ENCODE measurements around the gene P2RY2. TPM values are rescaled to one million over a fixed set of nuclear protein-coding genes. Genes with fewer than 3 reads are reported as not detected.

Gene P2RY2
- total and polyA plus RNA-seq, 2 experiments from 2014 or later = 0.63 to 1.6 TPM

GRCh38 chr11:73227571-73228211 is 9.6 kb downstream of the P2RY2 start:
- peak overlapping the region; percentile 78 for H2AFZ ChIP-seq
- no peaks in the 10 kb centered on the region for H4K20me1 ChIP-seq (replicated peaks; ENCODE audit: insufficient read depth)
- H3K4me3 ChIP-seq = peak overlapping the region; percentile 24; the same call in 1 of the 2 replicates
- H3K4me1 ChIP-seq (ENCODE audit: insufficient read depth) = peaks cover 12% of the 10 kb centered on the region
- 0 out of 2 replicates have a peak, but pooled peaks cover under 1% of the 10 kb centered on the region for H3K9me2 ChIP-seq (ENCODE audit: insufficient read depth)
- Mint-ChIP-seq H3K36me3 (ENCODE audit: low read depth) (no peaks in the 10 kb centered on the region; the same call in 2 of the 3 replicates), H3K27ac (no peak overlapping the region), H3K9me3 (no peaks in the 10 kb centered on the region), H3K4me1 (peaks cover 25% of the 10 kb centered on the region), H3K27me3 (ENCODE audit: insufficient read depth, low read depth, poor library complexity) (peaks cover 9% of the 10 kb centered on the region), H3K4me3 (no peak overlapping the region; the same call in 2 of the 3 replicates)
- peak overlapping the region; percentile 68 for H3K4me2 ChIP-seq
- no peaks in the 10 kb centered on the region for H3K27me3 ChIP-seq (ENCODE audit: insufficient read depth)
- H3K36me3 ChIP-seq (ENCODE audit: insufficient read depth) = no peaks in the 10 kb centered on the region
- no peaks in the 10 kb centered on the region for H3K79me2 ChIP-seq (replicated peaks; ENCODE audit: insufficient read depth)
- ATAC-seq (peak; percentile 95), DNase-seq (ENCODE audit: low spot score) (peak; percentile 93)
- no peaks in the 10 kb centered on the region for H3F3A ChIP-seq (replicated peaks; ENCODE audit: low read depth)
- no peak overlapping the region for H3K27ac ChIP-seq (ENCODE audit: low read depth)
- TF ChIP-seq CTCF (conservative IDR thresholded peaks at IDR 0.05; ENCODE audit: low read depth in 2 of 2) (peak; percentile 38 to 44; a peak in 3 of 4 replicates), REST (IDR thresholded peaks at IDR 0.05; ENCODE audit: unreplicated experiment) (no peak), CREB1 (CRISPR knock-in tag; IDR thresholded peaks at IDR 0.05; ENCODE audit: low read depth) (no peak), ZNF114 (CRISPR knock-in tag; IDR thresholded peaks at IDR 0.05) (no peak), POLR2AphosphoS5 (IDR thresholded peaks at IDR 0.05; ENCODE audit: low read depth) (no peak)

DNA sequence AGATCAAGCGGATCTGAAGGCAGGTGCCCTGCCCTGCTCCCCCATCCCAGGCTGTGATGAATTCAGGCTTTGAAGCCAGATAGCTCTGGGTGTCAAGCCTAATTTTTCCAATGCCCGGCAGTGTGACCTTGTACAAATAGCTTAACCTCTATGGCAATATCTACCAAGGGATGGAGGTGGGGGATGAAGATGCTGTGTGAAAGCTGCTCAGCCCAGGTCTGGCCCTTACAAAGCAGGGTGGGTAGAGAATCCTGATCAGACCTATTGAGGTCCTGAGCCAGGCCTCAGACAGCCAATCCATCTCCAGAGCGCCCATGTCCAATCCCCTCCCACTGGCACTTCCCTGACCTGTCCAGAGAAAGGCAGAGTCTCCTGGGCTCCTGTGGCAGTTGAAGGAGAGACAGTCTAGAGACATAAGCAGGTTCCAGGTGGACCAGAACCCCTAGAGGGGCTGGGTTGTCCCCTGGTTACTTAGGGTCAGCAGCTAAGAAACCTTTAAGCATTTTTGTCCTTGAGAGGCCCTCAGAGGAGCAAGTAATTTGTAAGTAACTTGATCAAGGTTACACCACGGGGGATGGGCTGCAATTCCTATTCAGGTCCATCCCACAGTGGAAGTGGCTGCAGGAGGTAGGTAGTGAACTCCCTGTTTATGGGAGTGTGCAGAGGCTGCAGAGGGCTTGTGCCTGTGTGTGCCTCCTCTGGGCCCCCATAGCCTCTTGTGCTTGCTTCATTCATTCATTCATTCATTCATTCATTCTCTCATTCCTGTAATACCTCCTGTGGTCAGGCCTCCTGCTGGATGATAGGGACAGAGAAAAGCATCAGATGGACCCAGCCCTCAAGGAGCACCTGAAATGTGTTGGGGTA is 10.4 kb downstream of the P2RY2 start:
- H3K9me3 Mint-ChIP-seq = no peaks in the 10 kb centered on the region
- H3K27me3 Mint-ChIP-seq (ENCODE audit: insufficient read depth, low read depth, poor library complexity) = peaks cover 8% of the 10 kb centered on the region
- H3K79me2 ChIP-seq (replicated peaks; ENCODE audit: insufficient read depth) = no peaks in the 10 kb centered on the region
- H2AFZ ChIP-seq = no peak overlapping the region
- no peak overlapping the region for H3K27ac Mint-ChIP-seq
- peaks cover 12% of the 10 kb centered on the region for H3K4me1 ChIP-seq (ENCODE audit: insufficient read depth)
- H3K4me3 Mint-ChIP-seq = peak overlapping the region; percentile 42; the same call in 2 of the 3 replicates
- peaks cover 25% of the 10 kb centered on the region for H3K4me1 Mint-ChIP-seq
- H3K4me2 ChIP-seq = peak overlapping the region; percentile 68
- peak overlapping the region; percentile 24; the same call in 1 of the 2 replicates for H3K4me3 ChIP-seq
- ATAC-seq (peak; percentile 14), DNase-seq (ENCODE audit: low spot score) (no peak)
- no peaks in the 10 kb centered on the region; the same call in 2 of the 3 replicates for H3K36me3 Mint-ChIP-seq (ENCODE audit: low read depth)
- no peaks in the 10 kb centered on the region for H3K36me3 ChIP-seq (ENCODE audit: insufficient read depth)
- no peaks in the 10 kb centered on the region for H3K9me2 ChIP-seq (ENCODE audit: insufficient read depth)
- H3K27me3 ChIP-seq (ENCODE audit: insufficient read depth) = no peaks in the 10 kb centered on the region
- no peaks in the 10 kb centered on the region for H3F3A ChIP-seq (replicated peaks; ENCODE audit: low read depth)
- no peak overlapping the region for H3K27ac ChIP-seq (ENCODE audit: low read depth)
- H4K20me1 ChIP-seq (replicated peaks; ENCODE audit: insufficient read depth) = no peaks in the 10 kb centered on the region
- TF ChIP-seq POLR2AphosphoS5 (IDR thresholded peaks at IDR 0.05; ENCODE audit: low read depth) = no peak
- TF ChIP-seq, protein P1, sequence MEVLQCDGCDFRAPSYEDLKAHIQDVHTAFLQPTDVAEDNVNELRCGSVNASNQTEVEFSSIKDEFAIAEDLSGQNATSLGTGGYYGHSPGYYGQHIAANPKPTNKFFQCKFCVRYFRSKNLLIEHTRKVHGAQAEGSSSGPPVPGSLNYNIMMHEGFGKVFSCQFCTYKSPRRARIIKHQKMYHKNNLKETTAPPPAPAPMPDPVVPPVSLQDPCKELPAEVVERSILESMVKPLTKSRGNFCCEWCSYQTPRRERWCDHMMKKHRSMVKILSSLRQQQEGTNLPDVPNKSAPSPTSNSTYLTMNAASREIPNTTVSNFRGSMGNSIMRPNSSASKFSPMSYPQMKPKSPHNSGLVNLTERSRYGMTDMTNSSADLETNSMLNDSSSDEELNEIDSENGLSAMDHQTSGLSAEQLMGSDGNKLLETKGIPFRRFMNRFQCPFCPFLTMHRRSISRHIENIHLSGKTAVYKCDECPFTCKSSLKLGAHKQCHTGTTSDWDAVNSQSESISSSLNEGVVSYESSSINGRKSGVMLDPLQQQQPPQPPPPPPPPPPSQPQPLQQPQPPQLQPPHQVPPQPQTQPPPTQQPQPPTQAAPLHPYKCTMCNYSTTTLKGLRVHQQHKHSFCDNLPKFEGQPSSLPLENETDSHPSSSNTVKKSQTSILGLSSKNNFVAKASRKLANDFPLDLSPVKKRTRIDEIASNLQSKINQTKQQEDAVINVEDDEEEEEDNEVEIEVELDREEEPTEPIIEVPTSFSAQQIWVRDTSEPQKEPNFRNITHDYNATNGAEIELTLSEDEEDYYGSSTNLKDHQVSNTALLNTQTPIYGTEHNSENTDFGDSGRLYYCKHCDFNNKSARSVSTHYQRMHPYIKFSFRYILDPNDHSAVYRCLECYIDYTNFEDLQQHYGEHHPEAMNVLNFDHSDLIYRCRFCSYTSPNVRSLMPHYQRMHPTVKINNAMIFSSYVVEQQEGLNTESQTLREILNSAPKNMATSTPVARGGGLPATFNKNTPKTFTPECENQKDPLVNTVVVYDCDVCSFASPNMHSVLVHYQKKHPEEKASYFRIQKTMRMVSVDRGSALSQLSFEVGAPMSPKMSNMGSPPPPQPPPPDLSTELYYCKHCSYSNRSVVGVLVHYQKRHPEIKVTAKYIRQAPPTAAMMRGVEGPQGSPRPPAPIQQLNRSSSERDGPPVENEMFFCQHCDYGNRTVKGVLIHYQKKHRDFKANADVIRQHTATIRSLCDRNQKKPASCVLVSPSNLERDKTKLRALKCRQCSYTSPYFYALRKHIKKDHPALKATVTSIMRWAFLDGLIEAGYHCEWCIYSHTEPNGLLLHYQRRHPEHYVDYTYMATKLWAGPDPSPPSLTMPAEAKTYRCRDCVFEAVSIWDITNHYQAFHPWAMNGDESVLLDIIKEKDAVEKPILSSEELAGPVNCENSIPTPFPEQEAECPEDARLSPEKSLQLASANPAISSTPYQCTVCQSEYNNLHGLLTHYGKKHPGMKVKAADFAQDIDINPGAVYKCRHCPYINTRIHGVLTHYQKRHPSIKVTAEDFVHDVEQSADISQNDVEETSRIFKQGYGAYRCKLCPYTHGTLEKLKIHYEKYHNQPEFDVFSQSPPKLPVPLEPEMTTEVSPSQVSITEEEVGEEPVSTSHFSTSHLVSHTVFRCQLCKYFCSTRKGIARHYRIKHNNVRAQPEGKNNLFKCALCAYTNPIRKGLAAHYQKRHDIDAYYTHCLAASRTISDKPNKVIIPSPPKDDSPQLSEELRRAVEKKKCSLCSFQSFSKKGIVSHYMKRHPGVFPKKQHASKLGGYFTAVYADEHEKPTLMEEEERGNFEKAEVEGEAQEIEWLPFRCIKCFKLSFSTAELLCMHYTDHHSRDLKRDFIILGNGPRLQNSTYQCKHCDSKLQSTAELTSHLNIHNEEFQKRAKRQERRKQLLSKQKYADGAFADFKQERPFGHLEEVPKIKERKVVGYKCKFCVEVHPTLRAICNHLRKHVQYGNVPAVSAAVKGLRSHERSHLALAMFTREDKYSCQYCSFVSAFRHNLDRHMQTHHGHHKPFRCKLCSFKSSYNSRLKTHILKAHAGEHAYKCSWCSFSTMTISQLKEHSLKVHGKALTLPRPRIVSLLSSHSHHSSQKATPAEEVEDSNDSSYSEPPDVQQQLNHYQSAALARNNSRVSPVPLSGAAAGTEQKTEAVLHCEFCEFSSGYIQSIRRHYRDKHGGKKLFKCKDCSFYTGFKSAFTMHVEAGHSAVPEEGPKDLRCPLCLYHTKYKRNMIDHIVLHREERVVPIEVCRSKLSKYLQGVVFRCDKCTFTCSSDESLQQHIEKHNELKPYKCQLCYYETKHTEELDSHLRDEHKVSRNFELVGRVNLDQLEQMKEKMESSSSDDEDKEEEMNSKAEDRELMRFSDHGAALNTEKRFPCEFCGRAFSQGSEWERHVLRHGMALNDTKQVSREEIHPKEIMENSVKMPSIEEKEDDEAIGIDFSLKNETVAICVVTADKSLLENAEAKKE (CRISPR knock-in tag; IDR thresholded peaks at IDR 0.05) = no peak
- TF ChIP-seq ZNF331 (CRISPR knock-in tag; IDR thresholded peaks at IDR 0.05; ENCODE audit: low read depth) = no peak

All from GM23338 (cell line).